Ishikawa (cell line): ENCODE data around the gene SLC26A8.

Experiments
- CEBPB ChIP-seq: IDR thresholded peaks from 2 replicates; pipeline ENCODE4 v1.6.1; 2012
- CREB1 ChIP-seq: IDR thresholded peaks from 2 replicates; pipeline ENCODE4 v1.6.1; 2012; ENCODE audit warnings: low read depth
- EGR1 ChIP-seq: IDR thresholded peaks from 2 replicates; pipeline ENCODE4 v1.6.1; 2012
- EP300 ChIP-seq: IDR thresholded peaks from 2 replicates; pipeline ENCODE4 v1.6.1; 2012; ENCODE audit warnings: borderline replicate concordance
- FOXM1 ChIP-seq: IDR thresholded peaks from 2 replicates; pipeline ENCODE4 v1.6.1; 2012; ENCODE audit warnings: low read depth, borderline replicate concordance
- NFIC ChIP-seq: IDR thresholded peaks from 2 replicates; pipeline ENCODE4 v1.6.1; 2012
- RAD21 ChIP-seq: IDR thresholded peaks from 2 replicates; pipeline ENCODE4 v1.6.1; 2012; ENCODE audit warnings: low read depth
- TAF1 ChIP-seq: IDR thresholded peaks from 2 replicates; pipeline ENCODE4 v1.6.1; 2012; ENCODE audit warnings: low read depth, mild to moderate bottlenecking
- TCF12 ChIP-seq: IDR thresholded peaks from 2 replicates; pipeline ENCODE4 v1.6.1; 2012; ENCODE audit warnings: low read depth
- TEAD4 ChIP-seq: IDR thresholded peaks from 2 replicates; pipeline ENCODE4 v1.6.1; 2012
- YY1 ChIP-seq: IDR thresholded peaks from 2 replicates; pipeline ENCODE4 v1.6.1; 2012; ENCODE audit warnings: low read depth
- ZBTB7A ChIP-seq: IDR thresholded peaks from 2 replicates; pipeline ENCODE4 v1.6.1; 2012; ENCODE audit warnings: low read depth
- TF ChIP-seq, protein P1 (sequence below): IDR thresholded peaks from 2 replicates; pipeline ENCODE4 v1.6.1; 2012
- TF ChIP-seq, protein P2 (sequence below): IDR thresholded peaks from 2 replicates; pipeline ENCODE4 v1.6.1; 2012; ENCODE audit warnings: low read depth, mild to moderate bottlenecking
- TF ChIP-seq, protein P3 (sequence below): IDR thresholded peaks from 2 replicates; pipeline ENCODE4 v1.6.1; 2012

Gene SLC26A8

DNA sequence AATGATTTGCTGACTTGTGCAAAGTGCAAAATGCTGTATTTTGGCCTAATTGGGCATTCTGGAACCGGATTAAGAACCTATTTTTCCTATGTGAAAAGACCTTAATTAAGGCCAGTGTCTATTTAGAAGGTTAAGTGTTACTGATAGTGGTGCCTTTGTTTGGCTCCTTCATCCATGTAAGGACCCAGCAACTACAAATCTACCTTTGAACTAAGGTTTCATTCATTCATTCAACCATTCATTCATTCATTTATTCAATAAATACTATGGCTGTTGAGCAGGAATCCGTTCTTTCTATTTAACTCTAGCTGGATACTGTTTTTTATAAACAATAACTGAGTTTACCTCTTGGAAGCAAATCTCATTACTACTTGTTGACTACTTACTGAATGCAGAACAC lies 36.8 kb upstream of the SLC26A8 start:
- no peak for TF ChIP-seq EGR1
- TF ChIP-seq TCF12 = no peak
- TF ChIP-seq, protein P1, sequence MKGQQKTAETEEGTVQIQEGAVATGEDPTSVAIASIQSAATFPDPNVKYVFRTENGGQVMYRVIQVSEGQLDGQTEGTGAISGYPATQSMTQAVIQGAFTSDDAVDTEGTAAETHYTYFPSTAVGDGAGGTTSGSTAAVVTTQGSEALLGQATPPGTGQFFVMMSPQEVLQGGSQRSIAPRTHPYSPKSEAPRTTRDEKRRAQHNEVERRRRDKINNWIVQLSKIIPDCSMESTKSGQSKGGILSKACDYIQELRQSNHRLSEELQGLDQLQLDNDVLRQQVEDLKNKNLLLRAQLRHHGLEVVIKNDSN = no peak
- TF ChIP-seq TAF1 = no peak
- no peak for TF ChIP-seq NFIC
- no peak for TF ChIP-seq FOXM1
- no peak for TF ChIP-seq RAD21
- TF ChIP-seq, protein P2, sequence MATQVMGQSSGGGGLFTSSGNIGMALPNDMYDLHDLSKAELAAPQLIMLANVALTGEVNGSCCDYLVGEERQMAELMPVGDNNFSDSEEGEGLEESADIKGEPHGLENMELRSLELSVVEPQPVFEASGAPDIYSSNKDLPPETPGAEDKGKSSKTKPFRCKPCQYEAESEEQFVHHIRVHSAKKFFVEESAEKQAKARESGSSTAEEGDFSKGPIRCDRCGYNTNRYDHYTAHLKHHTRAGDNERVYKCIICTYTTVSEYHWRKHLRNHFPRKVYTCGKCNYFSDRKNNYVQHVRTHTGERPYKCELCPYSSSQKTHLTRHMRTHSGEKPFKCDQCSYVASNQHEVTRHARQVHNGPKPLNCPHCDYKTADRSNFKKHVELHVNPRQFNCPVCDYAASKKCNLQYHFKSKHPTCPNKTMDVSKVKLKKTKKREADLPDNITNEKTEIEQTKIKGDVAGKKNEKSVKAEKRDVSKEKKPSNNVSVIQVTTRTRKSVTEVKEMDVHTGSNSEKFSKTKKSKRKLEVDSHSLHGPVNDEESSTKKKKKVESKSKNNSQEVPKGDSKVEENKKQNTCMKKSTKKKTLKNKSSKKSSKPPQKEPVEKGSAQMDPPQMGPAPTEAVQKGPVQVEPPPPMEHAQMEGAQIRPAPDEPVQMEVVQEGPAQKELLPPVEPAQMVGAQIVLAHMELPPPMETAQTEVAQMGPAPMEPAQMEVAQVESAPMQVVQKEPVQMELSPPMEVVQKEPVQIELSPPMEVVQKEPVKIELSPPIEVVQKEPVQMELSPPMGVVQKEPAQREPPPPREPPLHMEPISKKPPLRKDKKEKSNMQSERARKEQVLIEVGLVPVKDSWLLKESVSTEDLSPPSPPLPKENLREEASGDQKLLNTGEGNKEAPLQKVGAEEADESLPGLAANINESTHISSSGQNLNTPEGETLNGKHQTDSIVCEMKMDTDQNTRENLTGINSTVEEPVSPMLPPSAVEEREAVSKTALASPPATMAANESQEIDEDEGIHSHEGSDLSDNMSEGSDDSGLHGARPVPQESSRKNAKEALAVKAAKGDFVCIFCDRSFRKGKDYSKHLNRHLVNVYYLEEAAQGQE = no peak
- TF ChIP-seq CEBPB = no peak
- TF ChIP-seq, protein P3, sequence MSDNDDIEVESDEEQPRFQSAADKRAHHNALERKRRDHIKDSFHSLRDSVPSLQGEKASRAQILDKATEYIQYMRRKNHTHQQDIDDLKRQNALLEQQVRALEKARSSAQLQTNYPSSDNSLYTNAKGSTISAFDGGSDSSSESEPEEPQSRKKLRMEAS = no peak
- TF ChIP-seq ZBTB7A = no peak
- no peak for TF ChIP-seq EP300
- no peak for TF ChIP-seq CREB1
- TF ChIP-seq YY1 = no peak
- TF ChIP-seq TEAD4 = no peak

DNA sequence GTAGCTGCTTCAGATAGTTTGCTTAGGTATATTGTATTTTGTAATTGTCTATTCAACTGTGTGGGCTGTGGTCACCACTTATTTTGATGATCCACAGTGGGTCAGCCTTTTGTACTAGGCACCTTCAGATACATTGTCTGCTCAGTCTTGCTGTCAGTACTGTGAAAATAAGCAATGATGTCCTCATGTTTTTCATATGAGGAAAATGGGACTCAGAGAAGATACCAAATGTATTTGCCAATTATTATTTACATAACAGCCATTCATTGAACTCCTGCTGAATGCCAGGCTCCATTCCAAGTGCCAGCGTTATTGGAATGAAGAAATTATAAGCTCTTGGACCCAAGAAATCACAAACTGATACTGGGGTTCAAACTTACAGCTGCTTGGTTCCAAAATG lies 31.7 kb upstream of the SLC26A8 start:
- TF ChIP-seq NFIC = no peak
- TF ChIP-seq TCF12 = no peak
- TF ChIP-seq, protein P2 = no peak
- no peak for TF ChIP-seq CREB1
- no peak for TF ChIP-seq FOXM1
- TF ChIP-seq RAD21 = no peak
- TF ChIP-seq YY1 = no peak
- TF ChIP-seq, protein P3 = no peak

DNA sequence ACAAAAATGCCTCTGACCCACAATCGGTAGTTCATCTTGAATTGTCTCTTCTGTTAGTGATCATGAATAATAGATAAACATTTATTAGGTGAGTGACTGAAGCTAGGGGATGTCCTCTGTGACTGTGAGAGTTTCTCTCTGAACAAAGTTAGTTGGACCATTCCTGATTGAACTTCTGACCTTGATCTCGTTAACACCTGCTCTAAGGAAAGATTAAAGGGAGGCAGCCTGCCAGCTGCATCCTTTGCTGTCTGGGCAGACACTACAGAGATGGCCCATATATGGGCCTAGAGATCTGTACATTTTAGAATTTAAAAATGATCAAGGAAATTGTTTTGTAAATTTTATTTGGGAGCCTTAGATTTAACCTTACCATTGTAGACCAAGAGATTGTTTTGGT lies 30.5 kb upstream of the SLC26A8 start:
- TF ChIP-seq ZBTB7A = no peak
- no peak for TF ChIP-seq CEBPB
- no peak for TF ChIP-seq TAF1
- TF ChIP-seq, protein P2 = no peak
- TF ChIP-seq, protein P3 = no peak

DNA sequence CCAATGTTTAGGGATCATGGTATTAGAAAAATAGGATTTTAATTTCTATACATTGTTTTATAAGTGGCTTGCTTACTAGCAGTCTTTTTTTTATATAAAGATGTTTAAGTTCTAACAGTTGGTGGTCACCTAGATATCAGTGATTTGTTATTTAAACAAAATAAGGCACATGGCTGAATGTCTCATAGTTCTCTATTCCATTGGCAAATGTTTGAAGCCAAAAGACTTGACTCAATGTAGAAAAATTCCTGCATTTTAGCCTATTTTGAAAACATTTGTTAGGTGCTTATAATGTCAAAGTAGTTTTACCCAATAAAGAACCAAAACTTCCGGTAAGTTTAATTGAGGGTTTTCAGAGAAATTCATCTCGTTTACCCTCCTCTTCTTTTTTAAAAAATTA lies 30.0 kb upstream of the SLC26A8 start:
- TF ChIP-seq, protein P1 = no peak
- TF ChIP-seq NFIC = no peak
- no peak for TF ChIP-seq TAF1
- TF ChIP-seq CREB1 = no peak

DNA sequence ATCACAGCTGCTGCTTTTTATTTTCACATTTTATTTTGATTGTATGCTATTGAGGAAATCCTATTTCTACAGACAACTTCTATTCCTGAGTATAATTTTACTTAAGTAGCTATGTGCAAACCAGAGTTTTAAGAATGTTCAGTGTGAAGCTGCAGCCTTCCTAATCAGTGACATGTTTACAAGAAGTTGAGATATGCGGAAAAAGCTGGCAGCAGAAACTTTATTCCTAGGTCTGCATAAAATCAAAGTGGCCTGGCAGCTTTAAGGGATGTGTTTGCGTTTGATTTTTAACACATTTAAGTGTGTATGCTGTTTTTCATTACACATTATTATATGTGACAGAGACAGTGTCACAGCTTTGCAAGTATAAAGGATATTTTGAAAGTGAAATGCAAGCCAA lies 29.4 kb upstream of the SLC26A8 start:
- TF ChIP-seq ZBTB7A = no peak
- TF ChIP-seq, protein P2 = no peak
- TF ChIP-seq EGR1 = no peak
- TF ChIP-seq RAD21 = no peak
- no peak for TF ChIP-seq CEBPB
- TF ChIP-seq TCF12 = no peak
- no peak for TF ChIP-seq NFIC
- TF ChIP-seq FOXM1 = no peak
- no peak for TF ChIP-seq EP300
- no peak for TF ChIP-seq CREB1
- no peak for TF ChIP-seq TAF1
- TF ChIP-seq, protein P3 = no peak
